Femur (tissue), 1 donor: ENCODE data around the gene RASA3.
"Not testable (repeated sequence)": the region's sequence is repeated elsewhere in the genome, so short reads cannot be mapped to it uniquely, and the experiment has no call there.

ENCODE experiments used
- DNase-seq: peaks from one replicate; pipeline ENCODE4 v3.0.0-alpha.2; 2017

The RASA3 gene

GRCh38 chr13:114142137-114142550 lies 9.7 kb upstream of the RASA3 start:
- DNase-seq: no peak

- no peak for DNase-seq
Measured at GRCh38 chr13:114141261-114141996, 9.0 kb upstream of the RASA3 start.

- DNase-seq: no peak
Measured at GRCh38 chr13:114140906-114141250, 8.5 kb upstream of the RASA3 start.

GRCh38 chr13:114140131-114140905 lies 7.9 kb upstream of the RASA3 start:
- no peak for DNase-seq

- no peak for DNase-seq
Measured at GRCh38 chr13:114136576-114136975, 4.2 kb upstream of the RASA3 start.

- no peak for DNase-seq
Measured at GRCh38 chr13:114135731-114136171, 3.3 kb upstream of the RASA3 start.

- DNase-seq: no peak
Measured at GRCh38 chr13:114134944-114135610, 2.7 kb upstream of the RASA3 start.

GRCh38 chr13:114134111-114134943 lies 1.9 kb upstream of the RASA3 start:
- no peak for DNase-seq

GRCh38 chr13:114133552-114133951 lies 1.1 kb upstream of the RASA3 start:
- not testable (repeated sequence) for DNase-seq

- not testable (repeated sequence) for DNase-seq
Measured at GRCh38 chr13:114133126-114133525, 703 bp upstream of the RASA3 start.

GRCh38 chr13:114131583-114132418 lies 622 bp downstream of the RASA3 start:
- DNase-seq: no peak

GRCh38 chr13:114130837-114131582 lies 1.4 kb downstream of the RASA3 start:
- DNase-seq: peak; percentile 78

GRCh38 chr13:114130131-114130836 lies 2.1 kb downstream of the RASA3 start:
- no peak for DNase-seq

- no peak for DNase-seq
Measured at GRCh38 chr13:114129649-114130062, 2.8 kb downstream of the RASA3 start.

GRCh38 chr13:114128624-114129522 lies 3.5 kb downstream of the RASA3 start:
- DNase-seq: peak; percentile 85

GRCh38 chr13:114128348-114128623 lies 4.1 kb downstream of the RASA3 start:
- DNase-seq: no peak

GRCh38 chr13:114127473-114128347 lies 4.7 kb downstream of the RASA3 start:
- no peak for DNase-seq

- DNase-seq: no peak
Measured at GRCh38 chr13:114126789-114127472, 5.5 kb downstream of the RASA3 start.
